Measurements from ENCODE around the gene ABCB9.
"Not testable (repeated sequence)": the region's sequence is repeated elsewhere in the genome, so short reads cannot be mapped to it uniquely, and the experiment has no call there.

Gene ABCB9

DNA sequence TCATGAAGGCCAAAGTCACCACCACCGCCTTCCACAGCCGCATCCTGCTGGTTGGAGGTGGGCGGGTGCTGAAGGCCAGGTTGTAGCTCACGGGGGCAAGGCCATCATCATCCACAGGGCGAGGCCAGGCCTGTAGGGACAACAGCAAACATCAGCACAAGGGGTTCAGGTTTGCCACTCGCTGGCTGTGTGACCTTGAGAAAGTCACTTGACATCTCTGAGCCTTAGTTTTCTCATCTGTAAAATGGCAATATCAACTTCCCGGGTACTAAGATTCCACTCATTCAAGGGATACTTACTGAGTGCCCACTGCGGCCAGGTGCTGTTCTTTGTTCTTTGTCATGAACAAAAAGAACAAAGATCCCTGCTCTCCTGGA, 6.1 kb downstream of the ABCB9 start:
- no peak for DNase-seq

DNA sequence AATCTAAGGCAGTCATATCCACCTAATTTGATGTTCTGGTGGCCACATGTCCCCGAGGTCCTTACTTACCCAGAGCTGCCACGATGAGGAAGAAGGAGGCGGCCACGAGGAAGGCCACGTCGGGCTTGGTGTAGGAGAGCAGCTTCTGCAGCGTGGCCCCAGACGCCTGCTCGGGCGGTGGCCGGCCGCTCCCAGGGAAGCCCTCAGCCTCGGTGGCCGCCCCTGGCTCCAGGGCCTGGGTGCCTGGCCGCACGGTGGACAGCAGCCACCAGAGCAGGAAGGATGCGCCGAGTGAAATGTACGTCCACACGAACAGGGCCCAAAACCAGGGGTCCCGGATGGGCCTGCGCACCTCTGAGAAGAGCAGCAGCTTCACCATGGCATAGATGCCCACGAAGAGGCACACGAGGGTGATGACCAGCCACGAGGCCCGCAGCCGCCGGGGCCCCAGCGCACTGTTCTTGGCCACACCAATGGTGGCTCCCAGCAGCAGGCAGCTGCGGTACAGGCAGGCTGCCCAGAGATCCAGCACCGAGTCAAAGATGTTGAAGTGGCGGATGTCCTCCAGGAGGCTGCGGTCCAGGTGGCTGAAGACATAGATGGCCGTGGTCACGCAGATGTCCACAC, 6.6 kb downstream of the ABCB9 start:
- no peak for DNase-seq

DNA sequence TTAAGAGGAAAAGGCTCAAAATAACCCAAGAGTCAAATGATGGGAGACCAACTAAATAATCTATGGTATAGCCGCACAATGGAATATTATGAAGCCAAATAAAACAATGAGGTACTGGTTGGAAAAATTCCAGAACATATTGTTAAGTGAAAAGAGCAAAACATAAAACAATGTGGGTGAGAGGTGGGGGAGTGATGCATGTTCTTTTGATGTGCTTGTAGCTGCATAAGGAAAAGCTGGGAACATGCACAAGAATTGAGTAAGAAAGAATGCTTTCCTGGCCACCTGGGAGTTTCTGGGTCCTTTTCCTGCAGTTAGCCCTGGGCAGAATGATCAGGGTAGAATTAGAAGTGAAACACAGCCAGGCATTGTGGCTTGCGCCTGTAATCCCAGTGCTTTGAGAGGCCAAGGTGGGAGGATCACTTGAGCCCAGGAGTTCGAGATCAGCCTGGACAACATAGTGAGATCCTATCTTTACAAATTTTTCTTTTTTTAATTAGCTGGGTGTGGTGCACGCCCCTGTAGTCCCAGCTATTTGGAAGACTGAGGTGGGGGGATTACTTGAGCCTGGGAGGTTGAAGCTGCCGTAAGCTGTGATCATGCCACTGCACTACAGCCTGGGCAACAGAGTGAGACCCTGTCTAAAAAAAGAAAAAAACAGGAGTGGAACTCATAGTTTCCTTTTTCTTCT, 7.9 kb downstream of the ABCB9 start:
- DNase-seq = no peak

DNA sequence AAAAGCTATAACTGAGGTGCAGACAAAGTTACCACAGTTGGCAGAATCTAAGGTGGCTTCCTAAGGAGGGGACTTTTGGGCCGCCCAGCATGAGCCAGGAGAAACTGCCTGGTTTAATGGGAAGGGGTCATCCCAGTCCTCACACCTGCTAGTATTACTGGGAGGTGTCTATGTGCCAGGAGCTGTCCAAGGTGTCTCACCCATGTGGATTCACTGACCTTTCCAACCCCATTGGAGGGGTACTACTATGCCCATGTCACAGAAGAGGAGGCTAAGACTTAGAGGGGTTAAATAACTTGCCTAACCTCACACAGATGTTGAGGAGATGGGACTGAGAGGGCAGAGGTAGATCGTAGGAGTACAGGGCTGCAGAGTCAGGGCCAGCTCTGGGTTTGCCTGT, 10.2 kb downstream of the ABCB9 start:
- no peak for DNase-seq

DNA sequence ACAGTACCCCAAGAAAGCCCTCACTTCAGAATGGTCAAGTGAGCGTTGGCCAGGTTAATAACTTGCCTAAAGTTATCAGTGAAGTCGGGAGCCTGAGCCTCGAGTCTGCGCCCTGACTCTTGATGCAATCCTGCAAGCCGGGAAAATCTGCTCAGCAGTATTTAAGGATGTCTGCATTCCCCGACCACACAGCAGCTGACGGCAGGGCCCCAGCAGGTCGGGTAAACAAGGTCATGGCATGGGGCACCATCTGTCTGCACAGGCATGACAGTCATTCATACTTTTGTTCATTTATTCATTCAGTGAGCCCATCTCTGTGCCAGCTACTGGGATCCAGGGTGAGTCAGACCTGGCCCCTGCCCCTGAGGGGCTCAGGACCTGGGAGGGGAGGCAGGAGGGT, 11.1 kb downstream of the ABCB9 start:
- no peak for DNase-seq

DNA sequence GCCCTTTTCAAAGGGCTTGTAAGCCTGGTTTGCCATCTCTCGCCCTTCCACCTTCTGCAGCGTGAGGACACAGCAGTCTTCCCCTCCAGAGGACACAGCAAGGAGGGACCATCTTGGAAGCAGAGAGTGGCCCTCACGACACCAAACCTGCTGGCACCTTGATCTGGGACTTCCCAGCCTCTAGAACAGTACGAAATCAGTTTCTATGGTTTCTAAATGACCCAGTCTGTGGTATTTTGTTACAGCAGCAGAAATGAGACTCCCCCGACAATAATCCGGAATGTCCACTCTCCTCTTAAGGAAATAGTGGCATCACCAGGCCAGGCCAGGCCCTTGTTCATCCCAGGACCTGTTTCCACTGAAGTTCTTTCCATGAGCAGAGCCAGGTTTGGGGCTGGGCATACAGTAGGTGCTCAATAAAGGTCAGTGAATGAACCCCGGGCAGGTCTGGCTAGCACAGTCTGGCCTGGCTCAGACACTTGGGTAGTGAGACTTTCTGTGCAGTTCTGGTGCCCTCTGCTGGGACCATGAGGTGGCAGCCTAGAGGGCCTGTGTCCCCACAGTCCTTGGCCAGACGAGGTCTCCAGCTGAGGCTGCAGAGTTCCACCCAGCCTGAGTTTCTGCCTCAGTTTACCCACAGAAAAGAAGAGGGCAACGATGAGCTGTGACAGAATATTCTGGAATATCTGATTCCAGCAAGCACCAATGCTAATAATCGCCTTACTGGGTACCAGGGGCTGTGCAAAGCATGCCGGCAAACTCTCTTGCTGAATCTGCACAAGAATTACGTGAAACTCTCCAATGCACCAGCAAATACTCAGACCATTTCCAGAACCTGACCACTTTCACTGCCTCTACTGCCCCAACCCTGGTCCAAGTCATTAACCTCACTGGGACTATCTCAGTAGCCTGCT, 14.0 kb downstream of the ABCB9 start:
- peak; percentile 51 for DNase-seq

DNA sequence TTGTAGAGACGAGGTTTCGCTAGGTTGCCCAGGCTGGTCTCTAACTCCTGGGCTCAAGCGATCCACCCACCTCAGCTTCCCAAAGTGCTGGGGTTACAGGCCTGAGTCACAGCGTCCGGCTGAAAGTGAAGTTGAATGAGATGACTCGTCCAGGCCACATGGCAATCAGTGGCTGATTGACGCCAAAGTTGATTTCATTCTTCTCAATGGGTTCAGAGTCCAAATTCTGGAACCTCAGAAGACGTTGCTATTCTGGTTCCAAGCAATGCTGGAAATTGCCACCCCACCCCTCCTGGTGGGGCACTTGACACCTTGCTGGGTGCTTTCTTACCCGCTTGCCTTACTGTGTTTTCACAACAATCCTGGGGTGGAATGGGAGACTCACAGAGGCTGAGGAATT, 14.9 kb downstream of the ABCB9 start:
- no peak for DNase-seq

DNA sequence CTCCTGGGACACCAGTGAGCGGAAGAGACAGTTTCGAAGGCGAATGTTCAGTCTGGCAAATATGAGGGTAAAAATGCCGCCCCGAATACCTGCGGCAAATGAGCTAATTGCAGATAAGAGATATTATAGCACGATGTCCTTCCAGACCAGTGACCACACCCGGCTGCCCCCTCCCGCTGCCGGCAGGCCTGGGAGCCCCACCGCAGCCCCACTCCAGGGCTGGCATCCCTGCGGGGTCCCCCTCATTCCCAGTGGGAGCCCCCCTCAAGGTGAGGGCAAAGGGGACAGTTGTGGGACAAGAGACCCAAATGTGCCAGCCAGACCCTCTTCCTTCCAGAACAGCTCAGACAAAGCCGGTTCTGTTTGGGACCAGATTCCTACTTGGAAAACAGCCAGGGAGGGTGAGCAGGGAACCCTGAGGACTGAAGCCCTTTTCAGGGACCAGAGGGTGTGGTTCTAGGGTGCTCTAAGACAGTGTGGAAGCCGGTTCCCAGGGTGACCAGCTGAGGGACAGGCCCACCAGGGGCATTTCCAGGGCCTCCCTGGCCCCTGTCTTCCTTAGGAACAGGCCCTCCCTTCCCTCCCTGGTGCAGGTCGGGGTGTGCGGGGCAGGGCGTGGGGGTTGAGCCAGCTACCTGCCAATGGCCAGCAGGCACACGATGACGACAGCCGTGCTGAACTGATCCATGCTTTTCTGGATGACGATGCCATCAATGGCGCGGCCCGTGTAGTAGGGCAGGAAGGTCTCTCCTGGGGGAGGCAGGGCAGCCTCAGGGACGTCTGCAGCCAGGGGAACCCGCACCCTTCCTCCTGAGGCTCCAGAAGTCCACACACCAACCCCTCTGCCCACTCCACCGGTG, 16.2 kb downstream of the ABCB9 start:
- no peak for DNase-seq

DNA sequence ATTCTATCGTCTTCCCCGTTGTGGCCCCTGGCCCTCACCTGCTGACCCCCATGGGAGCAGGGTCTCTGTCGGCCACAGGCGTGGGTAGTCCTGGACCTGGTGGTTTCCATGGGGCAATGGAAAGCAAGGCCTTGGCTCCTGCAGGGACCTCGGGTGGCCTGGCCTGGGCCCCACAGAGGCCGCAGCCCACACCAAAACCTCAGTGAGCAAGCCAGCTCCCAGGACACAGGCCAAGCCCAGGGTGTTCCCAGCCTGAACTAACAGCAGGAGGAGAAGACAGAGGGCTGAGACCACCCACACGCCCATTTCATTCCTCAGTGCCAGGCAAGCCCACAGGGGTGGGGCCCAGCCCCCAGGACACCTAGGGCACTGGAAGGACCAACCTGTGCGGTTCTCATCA, 16.9 kb downstream of the ABCB9 start:
- no peak for DNase-seq

DNA sequence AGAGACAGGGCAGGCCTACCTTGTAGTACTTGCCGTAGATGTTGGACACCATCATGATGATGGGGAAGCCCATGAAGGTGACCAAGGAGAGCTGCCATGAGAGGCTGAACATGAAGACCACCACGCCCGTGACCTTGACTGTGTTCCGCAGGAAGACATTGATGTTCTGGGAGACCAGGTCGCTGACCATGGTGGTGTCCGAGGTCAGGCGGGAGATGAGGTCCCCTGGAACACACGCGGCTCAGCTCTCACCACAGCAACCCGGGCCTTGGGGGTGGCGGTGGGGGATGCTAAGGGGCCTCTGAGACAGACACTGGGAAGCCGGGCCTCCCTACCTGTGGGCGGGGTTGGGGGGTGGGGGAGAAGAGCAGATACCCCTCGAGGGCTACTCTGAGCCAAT, 17.7 kb downstream of the ABCB9 start:
- DNase-seq = no peak

DNA sequence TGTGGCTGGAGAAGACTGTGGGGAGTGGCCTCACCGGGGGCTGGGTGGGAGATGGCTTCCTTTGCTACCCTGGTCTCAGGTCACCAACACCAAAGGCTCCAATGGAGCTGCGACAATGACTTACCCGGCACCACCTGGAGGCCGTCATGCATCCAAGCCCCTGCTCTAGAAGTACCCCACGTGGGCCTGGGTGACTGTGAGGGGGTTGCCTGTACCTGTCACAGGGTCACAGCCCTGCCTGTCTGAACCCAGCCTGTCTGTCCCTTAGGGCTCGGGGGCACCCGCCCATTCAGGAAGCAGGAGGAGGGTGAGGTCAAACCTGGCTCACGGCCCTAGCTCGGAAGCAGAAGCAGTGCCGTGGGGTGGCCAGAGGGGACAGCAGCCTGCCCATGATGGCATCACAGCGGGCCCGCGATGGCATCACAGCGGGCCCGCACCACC, 18.9 kb downstream of the ABCB9 start:
- no peak for DNase-seq

DNA sequence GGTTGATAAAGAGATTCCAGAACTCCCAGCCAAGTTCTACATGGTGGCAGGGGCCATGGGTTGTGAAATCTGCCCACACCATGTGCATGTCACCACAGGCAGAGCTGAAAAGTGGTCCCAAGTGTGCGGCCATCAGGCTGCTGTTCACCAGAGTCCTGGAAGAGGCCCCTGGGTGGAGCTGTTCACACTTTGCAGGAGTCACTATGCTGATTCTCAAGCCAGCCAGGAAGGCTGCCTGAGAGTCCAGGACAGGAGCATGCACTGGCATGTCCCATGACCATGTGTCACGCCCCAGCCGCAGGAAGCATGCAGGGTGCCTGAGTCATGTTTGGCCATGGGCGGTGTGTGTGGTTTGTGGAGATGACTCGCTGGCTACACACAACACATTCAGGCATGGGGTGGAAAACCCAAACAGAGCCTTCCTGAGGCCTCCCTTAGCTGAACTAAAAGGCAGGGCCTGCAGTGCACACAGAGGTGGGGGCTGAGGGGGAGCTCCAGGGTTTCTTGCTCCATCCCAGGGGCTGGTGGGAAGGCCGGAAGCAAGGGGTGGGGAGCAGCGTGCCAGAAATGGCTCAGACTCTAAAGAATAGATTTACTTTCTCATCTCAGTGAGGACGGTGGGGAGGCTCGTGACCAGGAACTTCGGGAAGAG, 19.4 kb downstream of the ABCB9 start:
- DNase-seq = no peak

DNA sequence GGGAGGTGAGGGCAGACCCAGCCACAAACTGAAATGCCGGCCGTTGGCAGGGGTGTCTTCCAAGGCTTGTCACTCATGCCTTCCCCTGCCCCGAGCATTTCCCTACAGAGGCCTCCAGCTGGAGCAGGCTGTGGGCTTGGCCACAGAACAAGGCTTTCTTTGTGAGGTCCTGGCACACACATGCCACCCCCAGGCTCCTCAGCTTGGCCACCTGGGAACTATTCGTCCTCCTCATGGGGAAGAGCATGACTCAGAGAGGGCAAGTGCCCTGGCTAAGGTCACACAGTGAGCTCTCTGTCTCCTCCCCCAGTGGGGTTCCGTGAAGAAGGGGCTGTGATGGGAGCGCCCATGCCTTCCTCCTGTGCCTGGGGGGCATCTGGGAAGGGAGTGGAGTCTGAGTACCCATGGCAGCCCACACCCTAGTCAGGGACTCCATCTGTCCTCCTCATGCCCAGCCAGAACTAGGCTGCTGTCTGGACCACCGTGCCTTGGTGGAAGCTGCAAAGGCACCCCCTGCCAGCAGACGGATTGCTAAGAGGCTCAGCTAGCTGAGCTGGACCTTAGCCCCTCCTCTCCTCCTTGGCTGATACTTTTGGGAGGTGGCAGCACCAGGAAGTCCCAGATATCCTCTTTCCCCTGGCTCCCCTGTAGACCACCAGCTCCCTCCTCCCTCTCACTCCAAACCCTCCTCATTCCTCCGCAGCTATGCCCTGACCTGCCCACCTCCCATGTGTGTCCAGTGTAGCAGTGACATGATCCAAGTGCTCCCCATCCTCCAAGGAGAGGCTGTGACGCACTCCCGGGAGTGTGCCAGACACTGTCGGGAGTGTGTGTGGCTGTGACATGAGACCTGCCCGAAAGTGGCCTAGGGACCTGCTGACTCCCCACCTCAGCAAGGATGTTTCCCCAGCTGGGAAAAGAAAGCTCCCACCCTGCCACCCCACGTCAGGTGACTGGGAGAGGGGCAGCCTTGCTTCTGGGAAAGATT, 21.4 kb downstream of the ABCB9 start:
- peak; percentile 81 for DNase-seq

DNA sequence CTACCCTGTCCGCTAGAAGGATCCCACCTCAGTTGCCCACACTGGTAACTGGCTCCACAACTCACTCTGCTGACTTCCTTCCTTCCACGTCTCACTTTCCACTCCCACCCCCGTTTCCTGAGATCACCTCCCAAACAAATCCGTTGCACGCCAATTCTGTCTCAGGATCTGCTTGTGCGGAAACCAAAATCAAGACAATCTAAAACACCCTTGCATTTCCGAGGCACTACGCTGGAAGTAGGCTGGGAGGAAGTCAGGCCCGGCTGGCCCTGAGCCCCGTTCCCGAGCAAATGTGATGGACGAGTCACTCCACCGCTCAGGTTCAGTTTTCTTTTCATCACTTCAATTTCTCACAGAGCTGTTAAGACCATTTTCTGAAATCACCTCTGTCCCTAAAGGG, 23.1 kb downstream of the ABCB9 start:
- DNase-seq = no peak

DNA sequence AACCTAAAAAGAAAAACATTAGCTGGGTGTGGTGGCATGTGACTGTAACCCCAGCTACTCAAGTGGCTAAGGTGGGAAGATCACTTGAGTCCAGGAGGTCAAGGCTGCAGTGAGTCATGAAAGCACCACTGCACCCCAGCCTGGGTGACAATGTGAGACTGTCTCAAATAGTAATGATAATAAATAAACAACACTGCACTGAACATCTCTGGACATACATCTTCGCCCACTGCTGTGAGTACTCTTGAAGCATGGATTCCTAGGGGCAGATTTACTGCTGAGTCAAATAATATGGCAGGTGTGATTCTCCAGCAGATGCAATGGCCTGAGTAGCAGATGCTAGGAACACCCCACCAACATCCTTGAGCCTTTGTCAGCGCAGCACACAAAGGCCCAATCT, 23.6 kb downstream of the ABCB9 start:
- DNase-seq = no peak

DNA sequence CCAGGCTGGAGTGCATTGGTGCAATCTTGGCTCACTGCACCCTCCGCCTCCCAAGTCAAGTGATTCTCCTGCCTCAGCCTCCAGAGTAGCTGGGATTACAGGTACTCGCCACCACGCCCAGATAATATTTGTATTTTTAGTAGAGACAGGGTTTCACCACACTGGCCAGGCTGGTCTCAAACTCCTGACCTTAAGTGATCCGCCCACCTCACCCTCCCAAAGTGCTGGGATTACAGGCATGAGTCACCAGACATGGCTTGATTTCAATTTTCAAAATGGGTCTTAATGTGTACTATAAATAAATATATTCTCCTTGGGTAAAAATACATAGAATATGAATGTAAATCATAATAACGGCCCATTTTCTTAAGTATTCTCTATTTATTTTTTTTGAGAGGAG, 24.9 kb downstream of the ABCB9 start:
- DNase-seq = not testable (repeated sequence)

DNA sequence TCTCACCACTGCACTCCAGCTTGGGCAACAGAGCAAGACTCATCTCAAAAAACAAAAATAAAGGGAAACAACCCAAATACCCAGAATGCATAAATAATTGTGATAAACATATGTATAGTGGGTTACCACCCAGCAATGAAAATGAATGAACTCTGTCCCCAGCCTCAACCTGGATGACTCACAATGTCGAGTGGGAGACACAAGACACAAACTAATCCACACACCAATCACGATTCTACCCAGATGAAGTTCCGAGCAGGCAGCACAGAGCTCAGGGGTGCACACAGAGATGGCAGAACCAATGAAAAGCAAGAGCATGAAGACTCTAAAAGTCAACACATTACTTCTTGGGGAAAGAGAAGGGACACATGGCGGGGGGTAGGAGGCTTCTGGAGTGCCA, 27.1 kb downstream of the ABCB9 start:
- no peak for DNase-seq

DNA sequence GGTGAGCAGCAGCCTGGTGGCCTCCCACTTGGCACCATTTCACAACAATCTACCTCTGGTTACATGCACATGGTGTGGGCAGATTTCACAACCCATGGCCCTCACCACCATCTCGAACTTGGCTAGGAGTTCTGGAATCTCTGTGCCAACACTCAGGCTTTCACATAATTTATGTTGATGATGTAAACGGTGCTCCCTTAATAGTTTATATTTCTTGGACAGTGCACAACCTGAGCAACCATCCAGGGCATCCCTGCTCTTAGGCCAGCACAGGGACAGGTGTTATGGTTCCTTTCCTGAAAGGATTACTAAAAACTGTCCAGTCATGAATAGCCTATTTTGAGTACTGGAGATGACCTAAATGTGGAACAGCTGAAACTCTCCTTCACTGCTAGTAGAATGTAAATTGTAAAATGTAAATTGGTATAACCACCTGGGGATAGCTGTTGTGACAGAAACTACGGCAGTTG, 28.6 kb downstream of the ABCB9 start:
- DNase-seq = no peak

DNA sequence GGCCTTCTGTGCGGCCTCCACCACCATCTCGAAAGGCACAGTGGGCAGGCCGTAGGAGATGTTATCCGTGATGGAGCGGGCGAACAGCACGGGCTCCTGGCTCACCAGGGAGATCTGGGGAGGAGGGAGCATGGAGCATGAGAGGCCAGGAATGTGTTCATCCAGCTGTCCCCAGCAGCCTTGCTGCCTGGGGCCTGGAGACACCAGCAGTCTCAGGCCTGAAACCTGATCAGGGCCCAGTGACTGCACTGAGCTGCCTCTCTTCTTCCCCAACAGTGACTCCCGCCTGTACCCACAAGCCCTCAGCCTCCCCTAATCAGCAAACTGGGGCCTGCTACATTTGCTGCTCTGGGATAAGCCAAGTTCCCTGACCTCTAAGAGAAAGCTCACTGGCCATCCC, 30.9 kb downstream of the ABCB9 start:
- no peak for DNase-seq

DNA sequence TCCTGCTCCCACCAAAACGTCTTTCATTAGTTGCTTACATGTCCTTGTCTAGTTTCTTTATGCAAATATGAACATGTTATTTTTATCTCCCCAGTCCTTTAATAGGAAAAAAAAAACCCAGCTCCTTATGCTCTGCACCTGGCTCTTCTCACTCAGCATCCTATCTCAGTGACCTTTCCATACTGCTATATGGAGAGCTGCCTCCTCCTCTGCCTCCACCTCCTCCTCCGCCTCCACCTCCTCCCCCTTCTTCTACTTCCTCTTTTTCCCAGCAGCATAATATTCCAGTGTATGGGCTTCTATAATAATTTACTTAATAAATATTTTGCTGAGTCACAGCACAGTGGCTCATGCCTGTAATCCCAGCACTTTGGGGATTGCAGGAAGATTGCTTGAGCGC, 31.5 kb downstream of the ABCB9 start:
- DNase-seq = no peak

DNA sequence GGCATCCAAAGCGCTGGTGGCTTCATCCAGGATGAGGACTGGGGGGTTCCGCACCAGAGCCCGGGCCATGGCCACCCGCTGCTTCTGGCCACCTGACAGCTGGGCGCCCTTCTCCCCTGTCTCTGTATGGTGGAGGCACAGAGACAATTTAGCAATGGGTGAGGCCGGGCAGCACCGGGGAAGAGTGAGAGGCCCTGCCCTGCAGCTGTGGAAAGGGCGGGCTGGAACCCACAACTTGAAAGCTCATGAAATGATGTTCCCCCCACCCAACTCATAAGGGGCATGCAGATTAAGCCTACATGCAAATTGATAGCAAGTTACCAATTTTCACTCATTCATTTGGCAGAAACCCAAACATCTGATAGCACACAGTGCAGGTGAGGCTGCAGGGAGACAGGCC, 34.1 kb downstream of the ABCB9 start:
- DNase-seq = no peak
